Measurements from ENCODE around the gene CAMTA1.

Gene CAMTA1

DNA sequence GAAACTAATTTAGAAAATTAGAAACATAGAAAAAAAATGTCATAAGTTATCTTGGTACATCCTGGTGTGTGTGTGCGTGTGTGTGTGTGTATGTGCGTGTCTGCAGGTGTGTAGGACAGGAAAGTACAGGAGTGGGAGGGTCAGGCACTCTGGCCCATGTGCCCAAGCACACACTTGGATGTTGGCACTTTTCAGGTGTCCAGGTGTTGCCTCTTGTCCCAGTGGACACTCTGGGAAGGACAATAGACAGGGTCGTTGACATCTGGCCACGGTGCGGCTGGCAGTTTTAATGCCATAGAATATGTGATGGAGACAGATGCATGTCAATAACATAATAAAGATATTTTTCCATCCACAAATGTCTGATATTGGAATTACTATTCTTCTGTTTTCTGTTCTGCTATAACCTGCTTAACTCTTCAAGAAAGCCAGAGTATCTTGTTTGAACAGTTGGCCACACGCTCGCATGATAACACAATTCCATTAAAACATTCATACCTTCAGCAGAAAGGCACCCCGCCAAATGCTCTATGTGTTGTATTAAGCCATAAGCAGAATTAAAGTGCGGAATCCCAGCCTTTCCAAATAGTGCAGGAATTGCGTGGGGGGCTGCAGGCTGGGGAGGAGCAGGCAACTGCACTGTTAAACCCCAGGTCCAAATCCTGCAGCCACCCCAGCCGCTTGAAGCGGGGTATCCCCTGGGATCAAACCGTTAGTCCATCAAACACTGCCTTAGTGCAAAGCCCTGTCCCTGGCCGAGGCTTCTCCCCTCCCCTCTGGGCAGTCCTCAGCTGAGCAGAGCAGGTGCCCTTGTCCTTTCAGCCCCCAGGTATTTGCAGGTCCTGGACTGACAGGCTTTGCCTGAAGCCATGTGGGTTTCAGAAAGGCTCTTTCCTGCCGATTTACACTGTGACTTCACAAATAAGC, 390.0 kb downstream of the CAMTA1 start:
- DNase-seq, result no peak

DNA sequence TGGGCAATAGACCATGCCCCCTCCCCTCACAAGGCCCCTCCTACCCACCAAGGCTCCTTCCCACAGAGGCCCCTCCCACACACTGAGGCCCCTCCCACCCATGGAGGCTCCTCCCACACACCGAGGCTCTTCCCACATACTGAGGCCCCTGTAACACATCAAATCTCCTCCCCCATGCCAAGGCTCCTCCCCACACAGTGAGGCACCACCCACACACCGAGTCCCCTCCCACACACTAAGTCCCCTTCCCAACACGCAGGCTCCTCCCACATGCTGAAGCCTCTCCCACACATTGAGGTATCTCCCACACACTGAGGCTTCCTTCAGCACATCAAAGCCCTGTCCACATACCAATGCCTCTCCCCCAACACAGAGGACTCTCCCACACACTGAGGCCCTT, 391.8 kb downstream of the CAMTA1 start:
- no peak for DNase-seq

GRCh38 chr1:7177438-7178146, 392.3 kb downstream of the CAMTA1 start:
- DNase-seq, result no peak

DNA sequence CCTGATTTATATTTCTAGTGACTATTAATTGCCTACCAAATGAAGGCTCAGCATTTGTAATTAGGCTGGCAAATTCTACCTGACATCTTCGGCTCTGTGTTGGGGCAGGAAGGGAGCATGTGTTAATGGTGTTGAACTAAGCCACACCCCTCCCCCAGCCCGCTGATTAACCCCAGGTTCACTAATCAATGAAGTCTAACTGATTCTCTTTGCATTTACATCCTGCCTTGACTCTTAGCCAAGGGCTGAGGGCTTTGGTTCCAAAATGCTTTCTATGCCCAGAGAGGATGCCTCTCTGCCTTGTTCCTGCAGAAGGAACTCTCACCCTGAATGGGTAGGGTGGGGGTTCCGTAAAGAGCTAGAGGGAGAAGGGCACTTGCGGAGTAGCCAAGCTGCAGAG, 393.1 kb downstream of the CAMTA1 start:
- no peak for DNase-seq

DNA sequence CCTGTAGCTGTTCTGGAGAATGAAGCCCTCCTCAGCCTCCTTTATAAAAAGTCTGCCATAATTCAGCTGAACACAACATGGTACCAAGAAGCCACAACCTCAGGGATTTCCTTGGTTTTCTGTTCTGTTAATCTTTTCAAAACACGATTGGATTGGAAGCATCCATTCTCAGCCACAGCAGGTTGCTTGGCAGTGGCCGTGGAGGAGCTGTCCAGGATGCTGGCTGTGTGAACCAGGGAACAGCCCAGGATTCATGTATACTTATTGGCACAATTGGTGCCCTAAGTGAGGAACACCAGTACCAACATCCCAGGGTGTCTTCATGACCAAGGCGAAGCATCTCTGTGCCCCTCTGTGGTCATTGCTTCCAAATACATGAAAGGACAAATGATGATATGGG, 393.5 kb downstream of the CAMTA1 start:
- no peak for DNase-seq

DNA sequence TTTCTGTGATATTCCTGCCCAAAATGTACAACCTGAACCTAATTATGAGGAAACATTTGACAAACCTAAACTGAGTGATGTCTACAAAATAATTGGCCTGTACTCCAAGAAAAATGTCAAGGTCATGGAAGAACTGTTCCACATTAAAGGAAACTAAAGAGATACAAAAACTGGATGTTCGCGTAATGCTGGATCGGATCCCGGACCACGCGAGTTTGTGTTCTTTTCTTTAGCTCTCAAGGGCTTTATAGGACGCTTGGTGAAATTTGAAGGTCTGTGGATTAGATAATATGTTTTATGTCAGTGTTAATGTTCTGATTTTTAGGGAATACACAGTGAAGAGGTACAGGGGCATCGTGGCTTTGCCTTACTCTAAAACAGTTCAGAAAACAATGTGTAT, 400.5 kb downstream of the CAMTA1 start:
- DNase-seq, result no peak

DNA sequence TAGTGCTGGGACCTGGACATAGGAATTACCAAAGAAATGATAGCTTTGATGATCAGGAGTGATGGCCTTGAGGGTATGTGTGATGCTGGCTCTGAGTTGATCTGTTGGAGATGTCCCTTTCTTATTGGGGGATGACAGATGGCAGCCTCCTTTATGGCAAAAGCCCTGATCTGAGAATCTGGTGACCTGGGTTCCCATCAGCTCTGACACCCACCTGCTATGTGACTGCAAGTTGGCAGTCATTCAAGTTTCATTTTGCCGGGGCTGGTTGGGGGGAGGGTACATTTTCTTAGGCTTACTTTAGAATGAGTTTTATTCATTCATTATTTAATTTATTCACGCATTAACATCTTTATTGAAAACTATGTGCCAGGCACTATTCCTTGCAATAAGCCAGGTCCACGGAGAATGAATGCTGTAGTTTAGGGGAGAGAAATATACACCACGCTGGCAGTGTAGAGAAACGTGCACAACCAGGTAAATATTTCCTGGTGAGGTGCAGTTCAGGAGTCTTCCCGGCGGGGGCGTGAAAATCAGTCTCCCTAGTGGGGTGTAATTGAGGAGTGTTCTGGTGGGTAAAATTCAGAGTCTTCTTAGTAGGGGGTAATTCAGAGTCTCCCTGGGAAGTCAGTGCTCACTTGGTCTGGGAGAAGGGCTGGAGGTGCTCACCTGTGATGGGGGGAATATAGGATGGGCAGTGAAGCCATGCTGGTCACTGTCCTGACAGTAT, 401.3 kb downstream of the CAMTA1 start:
- no peak for DNase-seq

- no peak for DNase-seq
Measured at GRCh38 chr1:7187112-7187493, 401.8 kb downstream of the CAMTA1 start.

- no peak for DNase-seq
Measured at GRCh38 chr1:7190261-7190660, 405.0 kb downstream of the CAMTA1 start.

DNA sequence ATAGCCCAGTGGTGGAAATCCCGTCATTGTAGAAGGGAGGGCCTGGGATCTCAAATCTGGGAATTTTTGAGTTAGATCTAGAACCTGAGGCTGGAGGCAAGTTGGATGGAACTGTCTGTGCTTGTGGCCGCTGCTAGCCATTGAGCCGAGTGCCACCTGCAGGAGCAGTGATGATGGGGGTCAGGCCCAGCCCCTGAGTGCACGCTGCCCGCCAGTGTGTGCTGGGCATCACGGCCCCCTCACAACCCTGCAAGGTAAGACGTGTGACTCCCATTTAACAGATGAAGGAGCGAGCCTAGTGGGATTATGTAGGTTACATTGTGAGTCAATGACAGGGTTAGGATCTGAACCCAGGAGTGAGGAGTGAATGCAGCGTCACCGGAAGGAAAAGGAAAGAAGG, 407.2 kb downstream of the CAMTA1 start:
- DNase-seq, result no peak

DNA sequence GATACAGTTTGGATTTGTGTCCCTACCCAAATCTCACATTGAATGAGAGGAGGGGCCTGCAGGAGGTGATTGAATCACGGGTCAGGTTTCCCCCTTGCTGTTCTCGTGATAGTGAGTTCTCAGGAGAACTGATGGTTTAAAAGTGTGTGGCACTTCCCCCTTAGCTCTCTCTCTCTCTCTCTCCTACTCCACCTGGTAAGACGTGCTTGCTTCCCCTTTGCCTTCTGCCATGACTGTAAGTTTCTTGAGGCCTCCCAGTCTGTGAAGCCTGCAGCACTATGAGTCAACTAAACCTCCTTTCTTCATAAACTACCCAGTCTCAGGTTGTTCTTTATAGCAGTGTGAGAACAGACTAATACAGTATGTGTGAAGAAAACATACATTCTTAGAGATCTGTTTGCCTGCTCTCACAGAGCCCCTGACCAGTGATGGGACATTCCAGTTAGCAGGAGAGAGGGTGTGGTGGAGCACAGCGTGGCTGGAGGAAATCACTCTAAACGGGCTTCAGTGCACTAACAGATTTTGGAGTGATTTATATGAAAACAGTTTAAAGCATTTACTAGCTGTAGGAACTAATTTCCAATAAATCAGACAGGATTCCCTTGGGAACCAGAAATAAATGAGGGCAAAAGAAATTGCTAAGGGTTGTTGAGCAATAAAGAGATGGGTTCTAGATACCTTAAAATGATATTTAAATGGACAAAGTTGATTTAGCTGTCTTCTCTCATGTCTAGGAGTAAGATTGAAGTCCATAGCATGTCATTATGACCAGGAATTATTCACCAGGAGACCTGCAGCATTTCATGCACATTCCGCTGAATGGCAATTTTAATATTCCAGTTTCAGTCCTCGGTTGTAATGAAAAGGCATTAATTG, 411.0 kb downstream of the CAMTA1 start:
- no peak for DNase-seq

- no peak for DNase-seq
Measured at GRCh38 chr1:7198664-7199063, 413.4 kb downstream of the CAMTA1 start.

DNA sequence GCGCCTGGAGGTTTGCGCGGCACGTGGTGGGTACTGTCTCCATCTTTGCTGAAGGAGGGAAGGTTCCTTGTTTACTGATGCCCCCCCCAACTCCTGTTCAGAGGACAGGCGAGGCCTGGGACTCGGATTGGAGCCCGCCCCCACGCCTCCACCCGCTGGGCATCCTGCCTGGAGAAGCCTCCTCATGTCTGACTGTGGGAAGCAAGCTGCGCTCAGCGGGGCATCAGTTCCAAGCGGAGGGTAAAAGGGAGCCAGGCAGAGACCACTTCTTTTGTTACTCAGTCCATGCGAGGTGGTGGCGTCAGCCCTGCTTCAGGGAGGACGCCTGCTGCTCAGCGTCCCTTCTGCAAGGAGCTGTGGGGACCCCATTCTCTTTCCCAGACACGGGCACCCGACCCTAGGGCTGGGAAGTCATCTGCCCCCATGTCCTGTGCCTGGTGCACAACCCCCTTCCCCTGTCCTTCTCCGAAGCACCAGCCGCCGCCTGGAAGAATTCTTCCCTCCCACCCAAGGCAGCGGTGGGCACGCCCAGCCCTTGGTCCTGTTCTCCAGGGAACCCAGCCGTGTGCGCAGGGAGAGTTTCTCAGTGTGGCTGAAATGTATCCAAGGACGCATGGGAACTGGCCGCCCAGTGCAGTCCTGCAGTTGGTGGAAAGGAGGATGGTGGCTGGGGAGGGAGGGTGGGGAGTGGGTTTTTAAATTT, 414.0 kb downstream of the CAMTA1 start:
- DNase-seq, result no peak

DNA sequence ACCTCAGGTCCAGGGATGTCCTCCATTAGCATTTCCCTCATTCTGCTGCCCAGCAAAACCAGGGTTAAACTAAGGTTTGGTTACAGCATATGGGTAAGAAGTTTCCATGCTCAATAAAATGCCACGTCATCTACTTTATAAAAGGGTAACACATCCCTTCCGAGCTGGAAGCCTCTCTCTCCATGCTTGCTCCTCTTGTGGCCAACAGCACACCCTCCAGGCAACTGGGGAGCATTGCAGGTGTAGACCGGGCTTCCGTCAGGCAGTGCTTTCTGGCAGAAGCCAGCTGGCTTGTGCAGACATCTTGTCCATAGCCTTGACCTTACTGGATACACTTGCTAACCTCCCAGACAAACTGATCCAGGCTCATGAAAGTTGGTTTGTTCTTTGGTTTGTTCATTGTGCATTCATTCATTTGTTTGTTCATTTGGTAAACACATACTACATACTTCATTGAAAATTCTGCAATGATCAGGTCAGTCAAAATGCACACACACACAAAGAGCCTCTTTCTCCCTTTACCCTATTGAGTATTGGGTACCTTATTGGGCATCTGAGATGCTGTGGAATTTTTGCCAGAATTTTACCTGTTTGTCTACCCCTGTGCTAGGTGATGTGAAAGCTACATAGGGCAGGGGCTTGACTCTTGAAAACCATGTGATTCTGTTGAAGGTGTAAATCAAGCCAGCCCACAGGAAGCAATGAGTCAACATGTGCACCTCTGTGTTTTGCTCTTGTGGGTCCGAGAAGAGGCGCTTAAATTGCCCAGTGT, 422.8 kb downstream of the CAMTA1 start:
- peak; percentile 59 for DNase-seq

- no peak for DNase-seq
Measured at GRCh38 chr1:7208647-7209180, 423.5 kb downstream of the CAMTA1 start.

- no peak for DNase-seq
Measured at GRCh38 chr1:7209336-7209735, 424.1 kb downstream of the CAMTA1 start.

GRCh38 chr1:7218210-7218832, 433.1 kb downstream of the CAMTA1 start:
- DNase-seq, result peak; percentile 19

- DNase-seq, result no peak
Measured at GRCh38 chr1:7219031-7219430, 433.8 kb downstream of the CAMTA1 start.

GRCh38 chr1:7220007-7220406, 434.8 kb downstream of the CAMTA1 start:
- no peak for DNase-seq

- DNase-seq, result no peak
Measured at GRCh38 chr1:7220712-7221252, 435.5 kb downstream of the CAMTA1 start.
